Spleen (tissue), 7 donors: ENCODE data around the gene PTPN14.

Experiments used
- POLR2A ChIP-seq, 3 donors: fragments of 450-650 bp; IDR thresholded peaks; one replicate each; pipeline ENCODE4 v1.5.1; 2017; ENCODE audit warnings: antibody characterized with exemption in 3 of 3, mild to moderate bottlenecking in 1 of 3
- POLR2AphosphoS5 ChIP-seq, 3 donors: sonication (generic); formaldehyde crosslinking; IDR thresholded peaks; one replicate each; pipeline ENCODE4 v1.5.1; 2017; ENCODE audit warnings: antibody characterized with exemption in 3 of 3
- TF ChIP-seq, protein P1 (sequence below), 11 experiments: fragments of 200-600 bp in 7 of 11; fragments of 450-650 bp in 4 of 11; sonication (generic) in 4 of 11; IDR thresholded peaks in 8 of 11; conservative IDR thresholded peaks in 3 of 11; 1 replicate in 7 of 11; 2 replicates in 4 of 11; pipeline versions ENCODE4 v1.4.0 to v1.8.0; 2016 to 2021; ENCODE audit warnings: antibody characterized with exemption in 11 of 11, inconsistent platforms in 4 of 11, mild to moderate bottlenecking in 1 of 11
- donor health status: DM: no; HTN: no; CAD: no; lungs with moderate emphysema.
- donor health status: DM: no; HTN: no; CAD: no.
- donor health status: DM: no; HTN: no; CAD: no.

DNA sequence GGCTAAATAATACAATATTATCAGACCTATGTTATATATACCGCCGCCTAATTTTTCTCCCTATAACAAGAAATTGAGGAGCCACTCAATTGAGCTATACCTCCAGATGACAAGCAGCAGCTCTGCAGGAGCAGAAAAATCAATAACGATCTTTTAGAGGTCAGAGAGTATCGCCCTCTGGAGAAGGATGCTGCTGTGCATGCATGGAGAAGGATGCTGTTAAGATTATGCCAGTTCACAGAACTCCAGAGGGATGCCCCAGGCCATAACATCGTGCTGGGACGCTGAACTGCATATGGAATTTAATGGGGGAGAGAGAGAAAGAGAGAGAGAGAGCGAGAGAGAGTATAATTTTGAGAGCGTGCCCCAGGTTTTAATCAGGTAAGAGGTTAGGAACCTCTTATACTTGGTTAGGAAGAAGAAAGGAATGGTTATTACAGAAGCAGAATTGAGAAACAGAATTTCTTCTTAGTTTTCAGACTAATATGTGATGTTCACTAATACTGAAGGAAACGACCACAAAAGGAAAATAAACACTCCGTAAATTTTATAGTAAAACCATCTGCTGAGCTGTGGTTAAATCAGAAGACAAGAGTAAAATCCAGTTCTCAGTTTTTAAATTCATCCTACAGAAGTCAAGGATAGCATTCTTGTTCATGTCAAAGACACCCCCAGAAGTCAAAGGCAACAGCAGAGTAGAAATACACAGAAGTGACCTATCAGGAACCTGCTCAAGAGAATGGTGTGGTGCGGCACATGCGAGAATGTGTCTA lies 159.3 kb downstream of the PTPN14 start:
- no peak for TF ChIP-seq POLR2AphosphoS5 (IDR thresholded peaks at IDR 0.05)
- TF ChIP-seq, protein P1, sequence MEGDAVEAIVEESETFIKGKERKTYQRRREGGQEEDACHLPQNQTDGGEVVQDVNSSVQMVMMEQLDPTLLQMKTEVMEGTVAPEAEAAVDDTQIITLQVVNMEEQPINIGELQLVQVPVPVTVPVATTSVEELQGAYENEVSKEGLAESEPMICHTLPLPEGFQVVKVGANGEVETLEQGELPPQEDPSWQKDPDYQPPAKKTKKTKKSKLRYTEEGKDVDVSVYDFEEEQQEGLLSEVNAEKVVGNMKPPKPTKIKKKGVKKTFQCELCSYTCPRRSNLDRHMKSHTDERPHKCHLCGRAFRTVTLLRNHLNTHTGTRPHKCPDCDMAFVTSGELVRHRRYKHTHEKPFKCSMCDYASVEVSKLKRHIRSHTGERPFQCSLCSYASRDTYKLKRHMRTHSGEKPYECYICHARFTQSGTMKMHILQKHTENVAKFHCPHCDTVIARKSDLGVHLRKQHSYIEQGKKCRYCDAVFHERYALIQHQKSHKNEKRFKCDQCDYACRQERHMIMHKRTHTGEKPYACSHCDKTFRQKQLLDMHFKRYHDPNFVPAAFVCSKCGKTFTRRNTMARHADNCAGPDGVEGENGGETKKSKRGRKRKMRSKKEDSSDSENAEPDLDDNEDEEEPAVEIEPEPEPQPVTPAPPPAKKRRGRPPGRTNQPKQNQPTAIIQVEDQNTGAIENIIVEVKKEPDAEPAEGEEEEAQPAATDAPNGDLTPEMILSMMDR (IDR thresholded peaks at IDR 0.05 in 8 of 11, conservative IDR thresholded peaks at IDR 0.05 in 3 of 11), result no peak
- TF ChIP-seq POLR2A (IDR thresholded peaks at IDR 0.05), result no peak
